Measurements from ENCODE around the gene ENPP6. TPM values are rescaled to one million over a fixed set of nuclear protein-coding genes. Genes with fewer than 3 reads are reported as not detected.

The ENPP6 gene
- total RNA-seq, 1 donor from 2014 or later: not detected

GRCh38 chr4:184136525-184136924, 81.1 kb downstream of the ENPP6 start:
- Histone ChIP-seq H3K4me1 (no peaks in the 10 kb centered on the region), H3K4me3 (no peak overlapping the region), H3K27ac (replicated peaks) (no peak overlapping the region), H3K9me3 (replicated peaks) (peaks cover 24% of the 10 kb centered on the region), H3K36me3 (no peaks in the 10 kb centered on the region), H3K27me3 (ENCODE audit: low read depth) (no peaks in the 10 kb centered on the region)
- DNase-seq: no peak
- TF ChIP-seq CTCF (IDR thresholded peaks at IDR 0.05; ENCODE audit: borderline replicate concordance): no peak
- intact Hi-C loops (cut with micrococcal nuclease): no loop called here

GRCh38 chr4:184126800-184127199, 90.9 kb downstream of the ENPP6 start:
- no peak for TF ChIP-seq CTCF (IDR thresholded peaks at IDR 0.05; ENCODE audit: borderline replicate concordance)
- Histone ChIP-seq H3K9me3 (replicated peaks) (peaks cover 12% of the 10 kb centered on the region), H3K36me3 (no peaks in the 10 kb centered on the region), H3K27ac (replicated peaks) (no peak overlapping the region), H3K4me1 (no peaks in the 10 kb centered on the region), H3K27me3 (ENCODE audit: low read depth) (no peaks in the 10 kb centered on the region), H3K4me3 (no peak overlapping the region)
- no peak for DNase-seq
- intact Hi-C loops (cut with micrococcal nuclease): no loop called here

GRCh38 chr4:184122631-184123408, 94.9 kb downstream of the ENPP6 start:
- Histone ChIP-seq H3K9me3 (replicated peaks) (peaks cover 12% of the 10 kb centered on the region), H3K4me3 (no peak overlapping the region), H3K36me3 (no peaks in the 10 kb centered on the region), H3K4me1 (no peaks in the 10 kb centered on the region), H3K27ac (replicated peaks) (no peak overlapping the region), H3K27me3 (ENCODE audit: low read depth) (no peaks in the 10 kb centered on the region)
- no peak for TF ChIP-seq CTCF (IDR thresholded peaks at IDR 0.05; ENCODE audit: borderline replicate concordance)
- intact Hi-C loops (cut with micrococcal nuclease): no loop called here
- DNase-seq: no peak

- TF ChIP-seq CTCF (IDR thresholded peaks at IDR 0.05; ENCODE audit: borderline replicate concordance): no peak
- H3K27ac ChIP-seq (replicated peaks): no peak overlapping the region
- H3K9me3 ChIP-seq (replicated peaks): no peaks in the 10 kb centered on the region
- no peaks in the 10 kb centered on the region for H3K4me1 ChIP-seq
- intact Hi-C loops (cut with micrococcal nuclease): no loop called here
- no peaks in the 10 kb centered on the region for H3K36me3 ChIP-seq
- H3K4me3 ChIP-seq: no peak overlapping the region
- H3K27me3 ChIP-seq (ENCODE audit: low read depth): no peaks in the 10 kb centered on the region
- no peak for DNase-seq
These were observed 97.0 kb downstream of the ENPP6 start for GRCh38 chr4:184120549-184121127.

GRCh38 chr4:184117662-184118199, 99.9 kb downstream of the ENPP6 start:
- no peak for TF ChIP-seq CTCF (IDR thresholded peaks at IDR 0.05; ENCODE audit: borderline replicate concordance)

More at GRCh38 chr4:184117662-184118199, 99.9 kb downstream of the ENPP6 start:
- Histone ChIP-seq H3K9me3 (replicated peaks) (no peaks in the 10 kb centered on the region), H3K4me1 (no peaks in the 10 kb centered on the region), H3K27ac (replicated peaks) (no peak overlapping the region), H3K4me3 (no peak overlapping the region), H3K36me3 (no peaks in the 10 kb centered on the region), H3K27me3 (ENCODE audit: low read depth) (no peaks in the 10 kb centered on the region)
- DNase-seq: no peak
- intact Hi-C loops (cut with micrococcal nuclease): no loop called here
